ENCODE results near the gene SPOP. TPM values are rescaled to one million over a fixed set of nuclear protein-coding genes. Genes with fewer than 3 reads are reported as not detected.
A peak's percentile ranks its signal among the peaks of the same experiment; 100 is the strongest.
"Not testable (repeated sequence)": the region's sequence is repeated elsewhere in the genome, so short reads cannot be mapped to it uniquely, and the experiment has no call there.

SPOP gene
- total RNA-seq, 1 donor from 2014 or later: 43.6 TPM

GRCh38 chr17:49571764-49572163 is 106.1 kb downstream of the SPOP start:
- TF ChIP-seq CTCF (IDR thresholded peaks at IDR 0.05; ENCODE audit: insufficient read depth, low read length, poor library complexity, severe bottlenecking): no peak
- no peak for DNase-seq (ENCODE audit: low read depth)
- no peak overlapping the region for H3K4me3 ChIP-seq (ENCODE audit: low read depth, low read length)
- H3K27me3 ChIP-seq (ENCODE audit: control insufficient read depth, insufficient read depth, low read length): peaks cover 63% of the 10 kb centered on the region
- no peaks in the 10 kb centered on the region for H3K36me3 ChIP-seq (ENCODE audit: control insufficient read depth, insufficient read depth, low read length)

GRCh38 chr17:49571283-49571682 is 106.6 kb downstream of the SPOP start:
- TF ChIP-seq CTCF (IDR thresholded peaks at IDR 0.05; ENCODE audit: insufficient read depth, low read length, poor library complexity, severe bottlenecking): no peak
- no peak overlapping the region for H3K4me3 ChIP-seq (ENCODE audit: low read depth, low read length)
- DNase-seq (ENCODE audit: low read depth): no peak
- H3K36me3 ChIP-seq (ENCODE audit: control insufficient read depth, insufficient read depth, low read length): no peaks in the 10 kb centered on the region
- peaks cover 60% of the 10 kb centered on the region for H3K27me3 ChIP-seq (ENCODE audit: control insufficient read depth, insufficient read depth, low read length)

GRCh38 chr17:49570540-49571242 is 107.2 kb downstream of the SPOP start:
- H3K27me3 ChIP-seq (ENCODE audit: control insufficient read depth, insufficient read depth, low read length): peaks cover 62% of the 10 kb centered on the region
- no peak for DNase-seq (ENCODE audit: low read depth)
- no peaks in the 10 kb centered on the region for H3K36me3 ChIP-seq (ENCODE audit: control insufficient read depth, insufficient read depth, low read length)
- no peak overlapping the region for H3K4me3 ChIP-seq (ENCODE audit: low read depth, low read length)
- TF ChIP-seq CTCF (IDR thresholded peaks at IDR 0.05; ENCODE audit: insufficient read depth, low read length, poor library complexity, severe bottlenecking): no peak

GRCh38 chr17:49568695-49569047 is 109.2 kb downstream of the SPOP start:
- H3K4me3 ChIP-seq (ENCODE audit: low read depth, low read length); DNase-seq (ENCODE audit: low read depth); H3K36me3 ChIP-seq (ENCODE audit: control insufficient read depth, insufficient read depth, low read length): not testable (repeated sequence)
- H3K27me3 ChIP-seq (ENCODE audit: control insufficient read depth, insufficient read depth, low read length): peaks cover 50% of the 10 kb centered on the region

- Histone ChIP-seq H3K4me3 (ENCODE audit: low read depth, low read length) (peak overlapping the region; percentile 30), H3K27me3 (ENCODE audit: control insufficient read depth, insufficient read depth, low read length) (peaks cover 48% of the 10 kb centered on the region), H3K36me3 (ENCODE audit: control insufficient read depth, insufficient read depth, low read length) (no peaks in the 10 kb centered on the region)
- TF ChIP-seq CTCF (IDR thresholded peaks at IDR 0.05; ENCODE audit: insufficient read depth, low read length, poor library complexity, severe bottlenecking): peak; percentile 90
- DNase-seq (ENCODE audit: low read depth): no peak
Observed at GRCh38 chr17:49567871-49568694, 109.8 kb downstream of the SPOP start.

- Histone ChIP-seq H3K27me3 (ENCODE audit: control insufficient read depth, insufficient read depth, low read length) (peaks cover 39% of the 10 kb centered on the region), H3K4me3 (ENCODE audit: low read depth, low read length) (no peak overlapping the region), H3K36me3 (ENCODE audit: control insufficient read depth, insufficient read depth, low read length) (no peaks in the 10 kb centered on the region)
- DNase-seq (ENCODE audit: low read depth): no peak
- no peak for TF ChIP-seq CTCF (IDR thresholded peaks at IDR 0.05; ENCODE audit: insufficient read depth, low read length, poor library complexity, severe bottlenecking)
Observed at GRCh38 chr17:49567104-49567521, 110.8 kb downstream of the SPOP start.
